Keratinocyte (primary cell): Measurements from ENCODE around the gene ATCAY. TPM values are rescaled to one million over a fixed set of nuclear protein-coding genes. Genes with fewer than 3 reads are reported as not detected.
"Not testable (repeated sequence)": the region's sequence is repeated elsewhere in the genome, so short reads cannot be mapped to it uniquely, and the experiment has no call there.

Experiments used
- DNase-seq: peaks from one replicate; pipeline ENCODE4 v3.0.0-alpha.2; 2011; ENCODE audit warnings: low read depth, missing footprints, low spot score
- FAIRE-seq: peaks from 2 replicates; lab custom pipeline; 2011; peaks lifted over from hg19 to GRCh38; lab: Jason Lieb, UNC
- H2AFZ ChIP-seq: 2 replicates; pipeline ENCODE4 v1.6.0; 2012; ENCODE audit warnings: low read length, control low read depth, inconsistent platforms; ENCODE audit not compliant: control insufficient read depth
- H3K27ac ChIP-seq: 2 replicates; pipeline ENCODE4 v1.5.1; 2011; ENCODE audit warnings: low read length; ENCODE audit not compliant: control insufficient read depth, insufficient read depth
- H3K27me3 ChIP-seq: 3 replicates; pipeline ENCODE4 v1.6.0; 2011; ENCODE audit warnings: low read length; ENCODE audit not compliant: control insufficient read depth, insufficient read depth; ENCODE audit errors: extremely low read depth
- H3K36me3 ChIP-seq, 2 experiments: 2 replicates in 1 of 2; 3 replicates in 1 of 2; pipeline ENCODE4 v1.5.1; 2011; ENCODE audit warnings: low read length in 2 of 2, mild to moderate bottlenecking in 1 of 2; ENCODE audit not compliant: control insufficient read depth in 2 of 2, insufficient read depth in 2 of 2; ENCODE audit errors: extremely low read depth in 1 of 2
- H3K4me1 ChIP-seq: 3 replicates; pipeline ENCODE4 v1.5.1; 2011; ENCODE audit warnings: low read length; ENCODE audit not compliant: control insufficient read depth, insufficient read depth; ENCODE audit errors: extremely low read depth
- H3K4me2 ChIP-seq: 3 replicates; pipeline ENCODE4 v1.6.0; 2011; ENCODE audit warnings: low read depth, low read length; ENCODE audit not compliant: control insufficient read depth, insufficient read depth; ENCODE audit errors: extremely low read depth
- H3K4me3 ChIP-seq, 3 experiments: fragments of 200-600 bp in 1 of 3; sonication (generic) in 1 of 3; 2 replicates in 2 of 3; 3 replicates in 1 of 3; pipeline ENCODE4 v1.5.1; 2011 to 2016; ENCODE audit warnings: low read length in 3 of 3, mild to moderate bottlenecking in 3 of 3, control low read depth in 2 of 3, inconsistent platforms in 1 of 3, low read depth in 1 of 3, mixed read lengths in 1 of 3, mixed run types in 1 of 3, moderate library complexity in 1 of 3; ENCODE audit not compliant: control insufficient read depth in 2 of 3, insufficient read depth in 2 of 3; ENCODE audit errors: extremely low read depth in 1 of 3
- H3K79me2 ChIP-seq: 2 replicates; pipeline ENCODE4 v1.6.0; 2012; ENCODE audit warnings: low read length; ENCODE audit not compliant: control insufficient read depth, insufficient read depth
- H3K9ac ChIP-seq: 3 replicates; pipeline ENCODE4 v1.6.0; 2011; ENCODE audit warnings: low read length; ENCODE audit not compliant: control insufficient read depth, insufficient read depth; ENCODE audit errors: extremely low read depth
- H3K9me1 ChIP-seq: 3 replicates; pipeline ENCODE4 v1.6.0; 2011; ENCODE audit warnings: low read length; ENCODE audit not compliant: control insufficient read depth, insufficient read depth; ENCODE audit errors: extremely low read depth
- H3K9me3 ChIP-seq: 2 replicates; pipeline ENCODE4 v1.5.1; 2012; ENCODE audit warnings: low read depth, low read length; ENCODE audit not compliant: control insufficient read depth
- H4K20me1 ChIP-seq: 3 replicates; pipeline ENCODE4 v1.6.0; 2011; ENCODE audit warnings: low read length; ENCODE audit not compliant: control insufficient read depth, insufficient read depth; ENCODE audit errors: extremely low read depth
- EZH2 ChIP-seq: IDR thresholded peaks from one replicate; pipeline ENCODE4 v1.6.1; 2012; ENCODE audit warnings: inconsistent platforms, mild to moderate bottlenecking, low read length, moderate library complexity
- dilution Hi-C: fragments of 300-500 bp; cut with MboI; formaldehyde crosslinking; loops from one replicate; pipeline ENCODE4 v1.7.0; 2020; ENCODE audit warnings: low sequenced_read_pairs; ENCODE audit not compliant: extremely low pct_ligation_motif_present
- polyA plus RNA-seq, 5 experiments: library from polyadenylated mRNA; depleted of rRNA in 3 of 5; stranded (reverse) in 3 of 5; stranded (forward) in 1 of 5; unstranded in 1 of 5; fragments of >200 nt; gene quantifications; 1 replicate in 1 of 5; 2 replicates in 3 of 5; 3 replicates in 1 of 5; pipeline versions ENCODE4 v1.2.1 to v1.2.3, GENCODE V29; 2011 to 2012; ENCODE audit warnings: missing spikeins in 2 of 5, low read depth in 1 of 5, low replicate concordance in 1 of 5
- TF ChIP-seq, protein P1 (sequence below), 3 experiments: IDR thresholded peaks in 1 of 3; conservative IDR thresholded peaks in 1 of 3; optimal IDR thresholded peaks in 1 of 3; 2 replicates in 2 of 3; 3 replicates in 1 of 3; pipeline versions ENCODE3 to v1.5.1; 2011; ENCODE audit warnings: low read length in 3 of 3, mild to moderate bottlenecking in 3 of 3, moderate library complexity in 2 of 3, control low read depth in 1 of 3, inconsistent platforms in 1 of 3; ENCODE audit not compliant: insufficient read depth in 2 of 3; ENCODE audit errors: extremely low read depth in 1 of 3

Gene ATCAY
- polyA plus RNA-seq, 1 donor (not counting 4 experiments of a cell fraction or from before 2014, with no cell fraction given), result not detected

DNA sequence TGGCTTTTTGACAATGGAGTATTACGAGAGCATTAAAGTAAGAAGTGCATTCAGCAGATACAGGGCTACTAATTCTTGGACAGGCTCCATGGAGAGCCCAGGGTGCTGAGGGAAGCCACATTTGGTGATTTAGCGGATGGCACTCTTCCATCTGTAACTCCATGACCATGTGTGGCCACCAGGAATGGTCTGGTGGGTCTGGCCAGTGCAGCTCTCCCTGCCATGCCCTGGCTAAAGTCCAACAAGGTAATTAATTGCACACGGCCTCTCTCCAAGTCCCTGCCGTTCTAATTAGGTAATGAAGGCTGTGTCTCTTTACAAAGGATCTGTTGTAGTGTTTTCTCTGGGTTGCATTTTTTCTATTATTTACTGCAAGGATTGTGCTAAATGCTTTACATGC, 7.3 kb upstream of the ATCAY start:
- DNase-seq, result no peak
- H3K27ac ChIP-seq, result no peak overlapping the region
- H3K27me3 ChIP-seq, result peaks cover 20% of the 10 kb centered on the region
- no peak overlapping the region for H3K9ac ChIP-seq
- H3K4me1 ChIP-seq, result no peaks in the 10 kb centered on the region
- no peak for FAIRE-seq
- dilution Hi-C loops, result no loop called here
- H3K4me3 ChIP-seq, result no peak overlapping the region
- H3K9me3 ChIP-seq, result peaks cover 5% of the 10 kb centered on the region
- H3K9me1 ChIP-seq, result no peaks in the 10 kb centered on the region
- H2AFZ ChIP-seq, result no peak overlapping the region
- TF ChIP-seq, protein P1, sequence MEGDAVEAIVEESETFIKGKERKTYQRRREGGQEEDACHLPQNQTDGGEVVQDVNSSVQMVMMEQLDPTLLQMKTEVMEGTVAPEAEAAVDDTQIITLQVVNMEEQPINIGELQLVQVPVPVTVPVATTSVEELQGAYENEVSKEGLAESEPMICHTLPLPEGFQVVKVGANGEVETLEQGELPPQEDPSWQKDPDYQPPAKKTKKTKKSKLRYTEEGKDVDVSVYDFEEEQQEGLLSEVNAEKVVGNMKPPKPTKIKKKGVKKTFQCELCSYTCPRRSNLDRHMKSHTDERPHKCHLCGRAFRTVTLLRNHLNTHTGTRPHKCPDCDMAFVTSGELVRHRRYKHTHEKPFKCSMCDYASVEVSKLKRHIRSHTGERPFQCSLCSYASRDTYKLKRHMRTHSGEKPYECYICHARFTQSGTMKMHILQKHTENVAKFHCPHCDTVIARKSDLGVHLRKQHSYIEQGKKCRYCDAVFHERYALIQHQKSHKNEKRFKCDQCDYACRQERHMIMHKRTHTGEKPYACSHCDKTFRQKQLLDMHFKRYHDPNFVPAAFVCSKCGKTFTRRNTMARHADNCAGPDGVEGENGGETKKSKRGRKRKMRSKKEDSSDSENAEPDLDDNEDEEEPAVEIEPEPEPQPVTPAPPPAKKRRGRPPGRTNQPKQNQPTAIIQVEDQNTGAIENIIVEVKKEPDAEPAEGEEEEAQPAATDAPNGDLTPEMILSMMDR (optimal IDR thresholded peaks at IDR 0.05 in 1 of 3, IDR thresholded peaks at IDR 0.05 in 1 of 3, conservative IDR thresholded peaks at IDR 0.05 in 1 of 3; ENCODE audit: extremely low read depth in 1 of 3, insufficient read depth in 2 of 3, low read length in 3 of 3), result no peak
- no peak for TF ChIP-seq EZH2
- no peak overlapping the region for H3K4me2 ChIP-seq
- H3K79me2 ChIP-seq, result no peaks in the 10 kb centered on the region
- no peaks in the 10 kb centered on the region for H3K36me3 ChIP-seq
- H4K20me1 ChIP-seq, result no peaks in the 10 kb centered on the region

DNA sequence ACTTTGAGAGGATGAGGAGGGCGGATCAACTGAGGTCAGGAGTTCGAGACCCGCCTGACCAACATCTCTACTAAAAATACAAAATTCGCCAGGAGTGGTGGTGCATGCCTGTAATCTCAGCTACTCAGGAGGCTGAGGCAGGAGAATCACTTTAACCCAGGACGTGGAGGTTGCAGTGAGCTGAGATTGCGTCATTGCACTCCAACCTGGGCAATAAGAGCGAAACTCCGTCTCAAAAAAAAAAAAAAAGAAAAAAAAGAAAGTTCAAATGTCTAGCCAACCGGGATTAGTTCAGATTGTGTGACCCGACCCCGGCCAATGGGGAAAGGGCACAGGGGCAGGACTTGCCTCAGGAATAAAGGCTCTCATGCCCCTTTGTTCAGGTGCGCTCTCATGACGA, 5.8 kb upstream of the ATCAY start:
- H3K4me2 ChIP-seq, H3K27me3 ChIP-seq, H3K4me3 ChIP-seq, H3K79me2 ChIP-seq, H3K9me3 ChIP-seq, dilution Hi-C loops, H3K9me1 ChIP-seq, H4K20me1 ChIP-seq, H3K9ac ChIP-seq, H3K36me3 ChIP-seq, H3K4me1 ChIP-seq, H3K27ac ChIP-seq, DNase-seq, H2AFZ ChIP-seq, FAIRE-seq: not testable (repeated sequence)

DNA sequence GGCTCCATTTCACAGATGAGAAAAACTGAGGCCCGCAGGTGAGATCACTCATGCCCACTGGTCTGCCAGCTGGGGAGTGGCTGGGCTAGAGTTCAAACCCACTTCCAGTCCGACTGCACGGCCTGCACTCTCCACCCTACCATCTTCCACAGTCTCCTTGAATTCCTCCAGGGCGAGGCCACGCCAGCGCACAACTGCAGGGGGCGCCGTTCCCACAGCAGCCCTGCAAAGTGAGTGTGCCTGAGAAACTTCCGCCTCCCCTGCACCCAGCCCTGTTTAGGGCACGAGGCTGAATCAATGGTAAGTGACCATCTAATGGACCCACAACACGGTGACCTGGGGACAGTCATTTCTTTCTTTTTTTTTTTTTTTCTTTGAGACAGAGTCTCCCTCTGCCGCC, 829 bp upstream of the ATCAY start:
- Histone ChIP-seq H3K9me3 (no peaks in the 10 kb centered on the region), H3K27ac (no peak overlapping the region), H3K36me3 (no peaks in the 10 kb centered on the region), H3K9ac (no peak overlapping the region), H3K27me3 (peaks cover 39% of the 10 kb centered on the region), H3K4me3 (no peak overlapping the region), H3K9me1 (no peaks in the 10 kb centered on the region), H3K4me1 (no peaks in the 10 kb centered on the region), H3K79me2 (no peaks in the 10 kb centered on the region), H4K20me1 (no peaks in the 10 kb centered on the region), H3K4me2 (no peak overlapping the region), H2AFZ (no peak overlapping the region)
- DNase-seq (no peak), FAIRE-seq (no peak)
- dilution Hi-C loops, result no loop called here
- TF ChIP-seq, protein P1 (optimal IDR thresholded peaks at IDR 0.05 in 1 of 3, IDR thresholded peaks at IDR 0.05 in 1 of 3, conservative IDR thresholded peaks at IDR 0.05 in 1 of 3; ENCODE audit: extremely low read depth in 1 of 3, insufficient read depth in 2 of 3, low read length in 3 of 3), result peak in 2 of 3 experiments; percentile 11 to 34
- TF ChIP-seq EZH2, result no peak
